ENCODE data around the gene TECPR2.
"Not testable (repeated sequence)": the region's sequence is repeated elsewhere in the genome, so short reads cannot be mapped to it uniquely, and the experiment has no call there.

Gene TECPR2, protein sequence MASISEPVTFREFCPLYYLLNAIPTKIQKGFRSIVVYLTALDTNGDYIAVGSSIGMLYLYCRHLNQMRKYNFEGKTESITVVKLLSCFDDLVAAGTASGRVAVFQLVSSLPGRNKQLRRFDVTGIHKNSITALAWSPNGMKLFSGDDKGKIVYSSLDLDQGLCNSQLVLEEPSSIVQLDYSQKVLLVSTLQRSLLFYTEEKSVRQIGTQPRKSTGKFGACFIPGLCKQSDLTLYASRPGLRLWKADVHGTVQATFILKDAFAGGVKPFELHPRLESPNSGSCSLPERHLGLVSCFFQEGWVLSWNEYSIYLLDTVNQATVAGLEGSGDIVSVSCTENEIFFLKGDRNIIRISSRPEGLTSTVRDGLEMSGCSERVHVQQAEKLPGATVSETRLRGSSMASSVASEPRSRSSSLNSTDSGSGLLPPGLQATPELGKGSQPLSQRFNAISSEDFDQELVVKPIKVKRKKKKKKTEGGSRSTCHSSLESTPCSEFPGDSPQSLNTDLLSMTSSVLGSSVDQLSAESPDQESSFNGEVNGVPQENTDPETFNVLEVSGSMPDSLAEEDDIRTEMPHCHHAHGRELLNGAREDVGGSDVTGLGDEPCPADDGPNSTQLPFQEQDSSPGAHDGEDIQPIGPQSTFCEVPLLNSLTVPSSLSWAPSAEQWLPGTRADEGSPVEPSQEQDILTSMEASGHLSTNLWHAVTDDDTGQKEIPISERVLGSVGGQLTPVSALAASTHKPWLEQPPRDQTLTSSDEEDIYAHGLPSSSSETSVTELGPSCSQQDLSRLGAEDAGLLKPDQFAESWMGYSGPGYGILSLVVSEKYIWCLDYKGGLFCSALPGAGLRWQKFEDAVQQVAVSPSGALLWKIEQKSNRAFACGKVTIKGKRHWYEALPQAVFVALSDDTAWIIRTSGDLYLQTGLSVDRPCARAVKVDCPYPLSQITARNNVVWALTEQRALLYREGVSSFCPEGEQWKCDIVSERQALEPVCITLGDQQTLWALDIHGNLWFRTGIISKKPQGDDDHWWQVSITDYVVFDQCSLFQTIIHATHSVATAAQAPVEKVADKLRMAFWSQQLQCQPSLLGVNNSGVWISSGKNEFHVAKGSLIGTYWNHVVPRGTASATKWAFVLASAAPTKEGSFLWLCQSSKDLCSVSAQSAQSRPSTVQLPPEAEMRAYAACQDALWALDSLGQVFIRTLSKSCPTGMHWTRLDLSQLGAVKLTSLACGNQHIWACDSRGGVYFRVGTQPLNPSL (N-terminal part only)

DNA sequence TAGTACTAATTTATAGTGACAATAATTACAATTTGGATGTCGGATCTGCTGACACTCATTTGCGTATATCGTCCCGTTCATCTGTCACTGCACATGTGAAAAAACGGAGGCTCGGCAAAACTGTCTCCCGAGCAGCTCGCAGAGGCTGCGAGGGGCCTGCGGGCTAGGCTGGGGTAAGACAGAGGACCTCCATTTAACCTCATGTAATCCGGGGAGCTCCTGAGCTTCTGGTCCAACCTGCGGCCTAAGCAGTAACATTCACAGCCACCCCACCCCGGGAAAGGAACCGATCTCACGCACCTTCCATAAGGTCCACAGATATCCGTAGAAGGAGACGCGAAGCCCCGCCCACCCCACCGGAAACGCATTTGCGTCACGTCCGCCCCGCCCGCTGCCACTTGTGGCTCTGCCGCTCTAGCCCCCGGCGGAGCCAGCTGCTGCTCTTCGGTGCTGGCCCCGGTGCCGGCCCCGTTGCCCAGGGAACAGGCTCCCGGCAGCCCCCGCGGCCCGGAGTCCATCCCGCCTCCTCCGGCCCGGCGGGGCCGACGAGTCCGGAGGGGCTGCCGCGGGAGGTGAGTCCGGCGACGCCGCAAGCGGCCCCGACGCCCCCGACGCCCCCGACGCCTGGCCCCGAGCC lies at the start of gene TECPR2, which contains the start of gene CINP:
TECPR2 (plus strand) TSS at position 397 of the 637 bp plus-strand sequence. CDS start 13,781 bp downstream, outside the sequence.
CINP (minus strand) TSS at position 346 of the 637 bp plus-strand sequence; CDS start at position 307, 39 bp downstream.
- DNase-seq, result peak; percentile 97

DNA sequence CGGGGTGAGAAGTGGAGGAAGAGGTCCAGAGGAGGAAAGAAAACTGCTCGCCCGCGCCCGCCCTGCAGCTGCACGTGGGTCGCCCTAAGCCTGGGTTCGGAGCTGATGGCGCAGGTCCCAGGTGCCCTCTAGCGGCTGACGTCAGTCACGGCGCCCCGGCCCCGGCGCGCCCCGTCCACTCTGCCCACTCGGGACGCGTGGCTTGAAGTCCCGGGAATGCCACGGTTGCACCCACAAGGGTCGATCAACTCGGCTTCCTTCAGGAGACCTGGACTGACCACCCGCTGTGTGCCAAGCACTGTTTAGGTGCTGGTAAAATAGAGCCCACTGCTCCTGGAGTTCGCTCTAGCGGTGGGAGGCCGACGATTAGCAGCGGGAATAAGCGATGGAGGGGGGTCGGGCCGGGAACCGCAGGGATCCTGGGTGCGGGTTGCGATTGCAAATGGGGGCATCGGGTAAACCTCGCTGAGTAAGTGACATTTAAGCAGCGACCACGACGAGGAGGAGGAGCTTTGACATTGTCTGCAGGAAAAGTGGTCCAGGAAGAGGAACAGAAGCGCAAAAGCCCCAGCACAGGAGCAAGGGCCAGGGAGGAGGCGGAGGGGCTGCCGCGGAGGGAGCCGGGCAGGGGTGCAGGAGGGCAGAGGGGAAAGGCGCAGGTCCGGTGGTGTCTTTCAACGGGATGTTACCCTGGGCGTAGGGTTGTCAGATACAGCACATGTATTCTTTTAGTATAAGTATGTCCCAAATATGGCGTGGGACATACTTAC lies 48.3 kb upstream of the TECPR2 start:
- DNase-seq, result peak; percentile 71

DNA sequence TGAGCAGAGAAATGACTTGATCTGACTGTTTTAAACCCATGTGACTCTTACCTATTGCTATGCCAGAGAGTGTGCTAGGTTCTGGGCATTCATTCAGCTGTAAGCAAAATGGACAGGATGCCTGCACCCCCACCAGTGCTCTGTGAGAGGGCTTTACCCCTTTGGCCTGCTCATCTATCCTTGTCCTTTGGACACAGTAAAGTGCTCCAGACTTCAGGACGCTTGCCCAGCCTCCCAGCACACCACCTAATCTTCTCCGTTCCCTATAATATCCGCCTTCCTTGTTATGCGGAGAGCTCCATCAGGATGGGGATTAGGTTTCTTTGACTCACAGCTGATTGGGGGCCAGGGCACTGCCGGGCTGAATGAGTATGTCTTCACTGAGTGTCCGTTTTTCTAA lies 47.6 kb upstream of the TECPR2 start:
- DNase-seq, result no peak

DNA sequence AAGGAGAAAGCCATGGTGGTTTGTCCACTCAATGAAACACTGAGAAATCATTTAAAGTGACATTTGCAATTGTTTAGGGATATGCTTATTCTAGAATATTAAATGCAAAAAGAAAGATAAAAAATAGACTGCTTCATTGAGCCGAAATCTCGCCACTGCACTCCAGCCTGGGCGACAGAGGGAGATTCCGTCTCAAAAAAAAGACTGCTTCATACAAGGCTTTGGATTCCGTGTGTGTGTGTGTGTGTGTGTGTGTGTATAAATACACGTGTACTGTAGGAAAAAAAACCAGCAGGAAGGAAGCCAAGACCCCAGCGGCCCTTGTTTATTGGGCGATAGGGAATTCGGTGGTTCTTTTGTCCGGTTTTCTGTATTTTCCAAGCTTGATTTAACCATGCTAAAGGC lies 46.4 kb upstream of the TECPR2 start:
- DNase-seq, result peak; percentile 24

DNA sequence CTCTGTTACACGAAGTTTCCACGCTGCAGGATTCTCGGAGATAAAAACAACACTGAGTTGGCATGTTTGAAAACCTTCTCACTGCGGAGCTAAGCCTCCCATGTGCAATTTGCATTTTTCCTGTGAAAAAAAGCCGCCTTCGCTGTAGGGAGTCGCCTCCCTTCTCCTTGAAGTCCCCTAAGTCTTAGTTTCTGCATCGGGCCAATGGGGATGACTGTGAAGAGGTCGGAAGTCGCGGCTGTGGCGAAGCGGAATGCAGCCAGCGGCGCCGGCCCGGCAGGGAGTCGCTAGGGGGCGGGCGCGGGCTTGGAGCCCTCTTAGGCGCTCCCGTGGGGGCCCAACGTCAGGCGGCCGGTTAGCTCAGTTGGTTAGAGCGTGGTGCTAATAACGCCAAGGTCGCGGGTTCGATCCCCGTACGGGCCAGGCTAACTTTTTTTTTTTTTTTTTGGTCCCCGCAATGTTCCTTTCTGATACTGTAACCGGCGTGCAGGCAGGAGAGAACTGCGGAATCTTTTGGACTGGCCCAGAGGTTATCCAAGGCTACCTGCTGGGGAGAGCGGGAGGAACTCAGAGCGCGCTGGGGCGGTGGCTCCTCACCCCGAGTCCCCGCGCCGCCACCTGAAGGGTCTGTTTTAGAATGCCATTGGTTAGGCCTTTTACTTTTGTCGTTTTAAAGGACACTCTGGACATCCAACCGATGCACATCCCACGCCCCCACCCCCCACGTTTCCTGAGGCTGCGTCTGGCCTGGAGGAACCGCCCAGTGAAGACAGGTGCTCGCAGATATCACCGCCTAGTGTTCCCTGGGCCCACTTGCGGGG lies 45.8 kb upstream of the TECPR2 start:
- peak; percentile 96 for DNase-seq

DNA sequence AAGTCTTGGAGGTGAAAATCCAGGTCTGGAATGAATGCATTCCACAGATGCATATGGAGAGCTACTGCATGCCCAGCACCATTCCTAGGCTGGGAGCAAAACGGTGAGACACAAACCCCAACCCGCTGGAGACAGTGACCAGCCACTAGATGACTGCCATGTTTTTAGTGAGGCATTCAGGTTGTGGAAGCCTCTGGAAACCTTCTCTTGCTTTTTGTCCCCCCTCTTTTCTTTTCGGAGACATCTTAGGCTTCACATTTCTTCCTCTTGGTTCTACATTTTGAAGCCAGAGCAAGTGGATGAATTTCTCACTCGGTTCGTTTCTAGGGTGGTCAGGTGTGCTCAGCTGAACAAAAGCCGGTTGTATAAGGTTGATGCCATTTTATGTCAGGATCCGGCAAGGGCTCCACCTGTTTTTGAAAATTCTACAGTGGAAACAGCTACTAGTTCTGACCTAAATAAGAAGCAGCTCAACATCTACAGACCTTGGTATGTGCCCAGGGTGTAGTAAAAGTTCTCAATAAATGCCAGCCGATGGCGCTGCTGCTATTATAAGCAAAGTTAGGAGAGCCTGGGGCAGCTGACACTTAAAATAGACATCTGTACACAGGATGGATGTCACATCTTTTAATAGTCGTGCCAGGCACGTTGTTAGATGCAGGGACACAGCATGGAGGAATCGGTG lies 45.0 kb upstream of the TECPR2 start:
- no peak for DNase-seq

DNA sequence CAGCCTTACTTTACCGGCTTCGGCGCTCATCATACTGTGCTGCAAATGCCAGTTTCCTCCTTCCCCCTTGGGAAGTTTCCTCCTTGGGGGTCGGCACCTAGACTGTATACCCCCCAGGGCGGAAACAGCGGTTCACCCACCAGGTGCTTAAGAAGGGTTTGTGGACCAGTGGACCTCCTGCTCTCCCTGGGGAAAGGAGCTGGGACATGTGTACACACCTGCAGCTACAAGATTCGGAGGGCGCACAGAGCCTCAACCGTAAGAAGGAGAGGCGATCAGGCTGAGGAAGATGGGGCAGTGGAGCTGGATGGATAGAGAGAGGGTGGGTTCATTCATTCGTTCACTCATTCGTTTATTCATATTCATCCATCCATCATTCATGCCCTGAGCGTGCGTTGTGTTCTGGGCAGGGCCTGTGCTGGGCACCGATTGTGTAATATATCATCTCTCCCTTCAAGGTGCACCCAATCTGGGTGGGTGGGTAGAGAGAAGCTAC lies 43.9 kb upstream of the TECPR2 start:
- no peak for DNase-seq

DNA sequence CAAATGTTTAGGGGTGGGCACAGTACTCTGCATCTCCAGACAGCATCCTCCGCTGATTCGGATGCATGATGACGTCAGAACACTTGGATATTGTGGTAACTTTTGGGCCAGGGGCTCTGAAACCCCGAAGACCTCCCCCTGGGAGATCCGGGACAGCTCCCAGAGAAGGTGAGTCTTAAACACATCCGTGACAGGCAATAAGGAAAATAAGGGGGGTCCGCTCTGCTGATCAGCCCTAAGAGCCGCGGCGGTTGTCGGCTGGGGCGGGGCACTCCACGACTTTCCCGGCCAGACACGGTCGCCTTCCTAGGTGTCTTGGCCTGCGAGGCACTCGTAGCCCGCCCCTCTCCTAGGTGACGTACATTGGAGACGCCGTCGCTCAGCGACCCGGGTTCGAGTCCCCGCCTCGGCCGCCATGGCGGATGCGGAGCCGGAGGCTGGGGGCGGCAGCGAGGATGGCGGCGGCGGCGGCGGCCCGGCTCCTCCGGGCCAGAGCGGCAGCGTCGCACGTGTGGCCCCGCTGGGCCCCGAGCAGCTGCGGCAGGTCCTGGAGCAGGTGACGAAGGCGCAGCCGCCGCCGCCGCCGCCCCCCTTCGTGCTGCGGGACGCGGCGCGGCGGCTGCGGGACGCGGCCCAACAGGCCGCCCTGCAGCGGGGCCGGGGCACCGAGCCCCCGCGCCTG lies 43.2 kb upstream of the TECPR2 start, which contains the start of gene ZNF839:
ZNF839 (plus strand) TSS at position 396 of the 682 bp plus-strand sequence; CDS start at position 416, 20 bp downstream.
- peak; percentile 91 for DNase-seq

DNA sequence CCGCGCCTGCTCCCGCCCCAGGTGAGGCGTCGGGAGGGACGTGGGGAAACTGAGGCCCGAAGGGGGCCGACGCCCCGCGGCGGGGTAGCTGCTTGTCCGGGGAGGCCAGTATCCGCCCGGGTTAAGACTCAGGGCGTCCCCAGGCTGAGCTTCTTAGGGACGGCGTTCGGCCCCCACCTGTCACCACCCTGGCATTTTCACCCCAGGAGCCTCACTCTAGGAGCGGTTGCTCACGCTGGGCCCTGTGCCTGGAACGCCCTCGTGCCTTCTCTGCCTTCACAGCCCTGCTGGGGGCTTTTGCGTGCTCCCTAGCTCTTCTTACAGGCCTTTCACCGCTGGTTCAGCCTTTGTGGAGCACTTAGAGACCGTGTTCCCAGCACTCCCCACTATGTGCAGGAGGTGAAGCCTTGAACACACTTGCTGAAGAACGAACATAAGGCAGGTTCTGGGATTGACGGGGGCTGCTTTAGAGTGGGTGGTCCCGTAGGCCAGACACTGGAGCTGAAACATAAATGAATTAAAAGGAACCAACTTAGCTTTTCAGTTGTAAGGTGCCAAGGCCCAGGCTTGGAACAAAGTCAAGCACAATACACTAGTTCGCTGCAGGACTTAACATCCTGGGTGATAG lies 42.6 kb upstream of the TECPR2 start:
- peak; percentile 27 for DNase-seq

DNA sequence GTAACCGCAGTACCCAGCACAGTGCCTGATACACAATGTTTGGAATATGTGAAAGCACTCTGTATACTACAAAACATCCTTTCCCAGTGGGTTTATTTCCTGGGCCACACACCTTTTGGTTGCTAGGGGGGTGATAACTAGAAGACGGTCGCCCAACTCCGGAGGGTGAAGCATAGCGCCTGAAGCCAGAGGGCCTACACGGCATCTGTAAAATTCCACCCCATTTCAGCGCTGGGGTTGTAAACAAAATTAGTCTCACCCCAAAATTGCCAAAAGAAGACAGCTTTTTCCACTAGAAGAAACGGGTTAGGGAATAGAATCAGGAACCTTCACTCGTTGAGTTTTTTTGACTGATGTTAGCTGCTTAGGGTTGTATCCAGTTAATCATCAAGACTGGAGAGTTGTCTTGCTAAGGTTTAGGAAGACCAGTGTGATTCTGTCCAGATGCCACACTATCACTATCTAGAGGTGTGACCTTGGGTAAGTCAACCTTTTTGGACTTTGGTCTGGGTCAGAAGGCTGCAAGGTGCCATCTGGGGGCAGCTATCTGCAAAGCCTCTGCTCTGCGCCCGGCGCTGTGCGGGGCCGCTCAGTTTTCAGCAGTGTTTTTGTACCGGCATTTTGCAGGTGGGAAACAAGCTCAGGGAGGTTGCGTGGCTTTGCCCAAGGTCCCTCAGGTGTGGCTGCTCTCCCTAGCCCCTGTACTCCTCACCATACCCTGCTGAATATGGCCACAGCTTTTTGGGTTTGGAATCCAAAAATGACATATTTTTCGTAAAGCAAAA lies 41.9 kb upstream of the TECPR2 start:
- DNase-seq, result no peak

DNA sequence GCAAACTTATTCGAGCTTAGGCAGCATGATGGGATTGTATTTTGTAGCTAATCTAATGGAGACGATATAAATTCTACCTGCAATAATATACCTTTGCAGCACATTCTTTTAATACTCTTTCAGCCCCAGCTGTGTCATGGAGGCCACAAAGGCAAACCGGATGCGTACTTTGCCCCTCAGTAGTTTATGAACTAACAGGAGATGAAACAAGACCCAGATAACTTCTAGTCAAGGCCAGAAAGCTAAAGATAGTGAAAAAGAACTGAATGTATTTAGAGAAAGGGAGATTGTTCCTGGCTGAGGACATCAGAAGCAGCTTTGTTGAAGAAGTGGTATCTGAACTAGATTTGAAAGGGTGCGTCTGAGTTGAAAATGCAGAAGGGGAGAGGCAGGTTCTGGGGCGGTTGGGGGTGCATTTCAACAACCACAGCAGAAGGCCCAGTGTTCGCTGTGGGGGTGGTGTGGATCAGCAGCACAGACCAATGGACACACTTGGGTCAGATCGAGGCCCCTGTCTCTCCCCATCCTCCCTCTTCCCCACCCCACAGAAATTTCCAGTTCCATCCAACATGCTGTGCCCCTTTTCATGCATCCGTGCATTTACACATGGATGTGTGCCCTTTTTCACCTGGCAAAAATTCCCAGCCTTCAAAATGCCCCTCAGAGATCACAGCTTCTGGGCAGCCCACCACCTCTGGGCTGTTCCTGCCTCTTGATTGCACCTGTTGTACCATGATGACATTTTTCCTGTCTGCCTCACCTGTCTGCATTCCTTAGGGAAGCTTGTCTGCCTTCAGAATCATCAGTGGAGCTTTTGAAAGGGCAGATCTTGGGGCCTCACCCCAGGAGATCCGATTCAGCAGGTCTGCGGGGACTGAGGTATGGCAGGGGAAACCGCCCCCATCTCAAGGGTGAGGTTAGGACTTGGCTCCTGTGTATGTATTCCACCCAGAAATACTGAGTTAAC lies 41.0 kb upstream of the TECPR2 start:
- no peak for DNase-seq

DNA sequence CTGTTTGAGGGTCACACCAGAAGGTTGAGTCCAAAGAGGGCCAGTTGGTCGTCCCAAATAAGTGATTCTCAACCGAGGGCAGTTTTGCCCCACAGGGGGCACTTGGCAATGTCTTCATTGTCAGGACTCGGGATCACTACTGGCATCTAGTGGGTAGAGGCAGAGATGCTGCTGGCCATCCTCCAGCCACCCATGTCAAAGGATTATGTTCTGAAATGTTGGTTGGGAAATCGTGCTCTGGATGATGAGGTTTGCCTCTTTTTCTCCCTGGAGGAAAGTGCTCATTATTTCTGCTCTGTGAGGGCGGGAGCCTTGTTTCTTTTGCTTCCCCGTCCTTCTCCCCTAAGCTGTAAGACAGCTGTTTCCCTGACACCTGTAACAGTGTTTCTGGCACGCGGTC lies 39.6 kb upstream of the TECPR2 start:
- DNase-seq, result no peak

DNA sequence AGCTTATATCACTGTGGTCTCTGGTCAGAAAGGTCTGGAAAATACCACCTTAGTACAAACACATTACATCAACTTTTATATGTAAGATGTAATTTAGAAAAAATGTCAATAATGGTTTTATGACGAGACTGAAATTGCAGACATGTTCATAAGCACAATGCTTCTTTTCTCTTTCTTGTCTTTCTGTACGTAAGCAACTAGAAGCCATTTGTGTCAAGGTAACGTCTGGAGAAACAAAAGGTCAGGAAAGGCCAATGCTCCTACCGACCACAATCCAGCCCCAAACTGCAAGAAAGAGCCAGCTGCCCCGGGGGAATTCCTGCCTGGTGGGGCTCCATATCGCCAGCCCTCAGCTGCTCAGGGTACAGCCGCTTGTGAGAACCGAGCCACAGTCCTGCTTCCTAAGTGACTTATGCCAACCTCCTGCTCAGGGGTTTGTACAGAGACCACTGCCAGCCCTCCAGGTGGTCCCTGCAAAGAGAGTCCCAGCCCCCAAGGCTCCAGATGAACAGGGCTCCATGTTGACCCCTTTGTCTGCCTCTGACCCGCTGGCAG lies 36.9 kb upstream of the TECPR2 start:
- DNase-seq, result no peak

DNA sequence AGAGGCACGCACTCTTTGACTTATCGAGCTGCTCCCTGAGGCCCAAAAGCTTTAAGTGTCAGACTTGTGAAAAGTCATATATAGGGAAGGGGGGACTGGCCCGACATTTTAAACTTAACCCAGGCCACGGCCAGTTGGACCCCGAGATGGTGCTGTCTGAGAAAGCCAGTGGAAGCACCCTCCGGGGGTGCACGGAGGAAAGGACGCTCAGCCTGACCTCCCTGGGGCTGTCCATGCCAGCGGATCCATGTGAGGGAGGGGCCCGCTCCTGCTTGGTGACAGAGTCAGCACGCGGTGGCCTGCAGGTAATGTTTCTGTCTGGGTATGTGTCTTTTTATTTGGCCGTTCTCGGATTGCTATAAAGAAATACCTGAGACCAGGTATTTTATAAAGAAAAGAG lies 36.2 kb upstream of the TECPR2 start:
- no peak for DNase-seq

DNA sequence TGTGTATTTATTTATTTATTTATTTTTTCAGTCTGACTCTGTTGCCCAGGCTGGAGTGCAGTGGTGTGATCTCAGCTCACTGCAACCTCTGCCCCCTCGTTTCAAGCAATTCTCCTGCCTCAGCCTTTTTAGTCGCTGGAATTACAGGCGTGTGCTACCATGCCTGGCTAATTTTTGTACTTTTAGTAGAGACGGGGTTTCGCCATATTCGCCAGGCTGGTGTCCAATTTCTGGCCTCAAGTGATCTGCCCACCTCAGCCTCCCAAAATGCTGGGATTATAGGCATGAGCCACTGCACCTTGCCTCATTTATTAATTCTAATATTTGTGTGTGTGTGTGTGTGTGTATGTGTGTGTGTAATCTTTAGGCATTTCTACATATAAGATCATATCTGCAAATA lies 33.4 kb upstream of the TECPR2 start:
- DNase-seq, result not testable (repeated sequence)

DNA sequence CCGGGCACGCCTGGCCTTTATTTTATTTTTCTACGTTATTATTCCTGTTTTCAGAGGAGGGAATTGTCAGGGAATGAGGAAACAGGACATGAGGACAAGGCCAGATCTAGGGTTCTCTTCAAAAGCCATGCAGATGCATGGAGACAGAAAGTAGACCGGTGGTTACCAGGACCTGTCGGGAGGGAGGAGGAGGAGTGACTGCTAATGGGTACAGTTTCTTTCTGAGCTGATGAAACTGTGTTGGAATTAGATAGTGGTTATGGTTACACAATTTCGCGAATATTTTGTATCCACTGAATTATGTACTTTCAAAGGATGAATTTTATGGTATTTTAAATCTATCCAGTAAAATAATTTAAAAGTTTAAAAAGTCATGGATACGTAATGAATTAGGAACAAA lies 31.9 kb upstream of the TECPR2 start:
- no peak for DNase-seq

All from activated T-cell treated with anti-CD3 and anti-CD28 coated beads for 4 hours (primary cell).